IPS-NIHi7 (cell line): ENCODE measurements around the gene SLC8A1.
A peak's percentile ranks its signal among the peaks of the same experiment; 100 is the strongest.

Experiments used
- DNase-seq: peaks from one replicate; pipeline ENCODE4 v3.0.0; 2012; ENCODE audit warnings: mixed read lengths; ENCODE audit errors: extremely low spot score

Gene SLC8A1

GRCh38 chr2:40458271-40458794 is 6.4 kb upstream of the SLC8A1 start:
- DNase-seq, result no peak

- DNase-seq, result no peak
Observed at GRCh38 chr2:40457837-40458236, 5.9 kb upstream of the SLC8A1 start.

GRCh38 chr2:40457366-40457765 is 5.5 kb upstream of the SLC8A1 start:
- DNase-seq, result no peak

GRCh38 chr2:40456926-40457325 is 5.0 kb upstream of the SLC8A1 start:
- no peak for DNase-seq

GRCh38 chr2:40455661-40456060 is 3.8 kb upstream of the SLC8A1 start:
- DNase-seq, result no peak

GRCh38 chr2:40454321-40454720 is 2.4 kb upstream of the SLC8A1 start:
- DNase-seq, result no peak

GRCh38 chr2:40452786-40453185 is 896 bp upstream of the SLC8A1 start:
- no peak for DNase-seq

GRCh38 chr2:40450796-40451430 is 977 bp downstream of the SLC8A1 start:
- peak; percentile 20 for DNase-seq

- DNase-seq, result no peak
Observed at GRCh38 chr2:40450066-40450795, 1.7 kb downstream of the SLC8A1 start.

GRCh38 chr2:40448476-40449079 is 3.3 kb downstream of the SLC8A1 start:
- peak; percentile 42 for DNase-seq

GRCh38 chr2:40445467-40445866 is 6.4 kb downstream of the SLC8A1 start:
- no peak for DNase-seq

- DNase-seq, result no peak
Observed at GRCh38 chr2:40440835-40441234, 11.1 kb downstream of the SLC8A1 start.

- DNase-seq, result no peak
Observed at GRCh38 chr2:40439473-40439872, 12.4 kb downstream of the SLC8A1 start.

GRCh38 chr2:40436093-40436475 is 15.8 kb downstream of the SLC8A1 start:
- no peak for DNase-seq

- no peak for DNase-seq
Observed at GRCh38 chr2:40435426-40436092, 16.3 kb downstream of the SLC8A1 start.

- no peak for DNase-seq
Observed at GRCh38 chr2:40434731-40435271, 17.1 kb downstream of the SLC8A1 start.

GRCh38 chr2:40433736-40434135 is 18.2 kb downstream of the SLC8A1 start:
- no peak for DNase-seq

- no peak for DNase-seq
Observed at GRCh38 chr2:40432921-40433483, 18.9 kb downstream of the SLC8A1 start.

GRCh38 chr2:40431600-40431955 is 20.3 kb downstream of the SLC8A1 start:
- no peak for DNase-seq

- no peak for DNase-seq
Observed at GRCh38 chr2:40430776-40431599, 20.9 kb downstream of the SLC8A1 start.

GRCh38 chr2:40428439-40428838 is 23.5 kb downstream of the SLC8A1 start:
- no peak for DNase-seq
